AG10803 (cell line): ENCODE measurements around the gene ANKRD44.
"Not testable (repeated sequence)": the region's sequence is repeated elsewhere in the genome, so short reads cannot be mapped to it uniquely, and the experiment has no call there.

Experiments
- DNase-seq: peaks from one replicate; pipeline ENCODE4 v3.0.0; 2010; ENCODE audit warnings: low read depth
- H3K4me3 ChIP-seq: 2 replicates; pipeline ENCODE4 v1.5.1; 2011; ENCODE audit warnings: mild to moderate bottlenecking, low read length, control low read depth
- CTCF ChIP-seq: conservative IDR thresholded peaks from 2 replicates; pipeline ENCODE4 v1.5.1; 2011; ENCODE audit warnings: mild to moderate bottlenecking, low read length, control low read depth, inconsistent platforms

Gene ANKRD44

GRCh38 chr2:197241153-197241552 lies 69.4 kb downstream of the ANKRD44 start:
- TF ChIP-seq CTCF, result no peak
- H3K4me3 ChIP-seq, result no peak overlapping the region

DNA sequence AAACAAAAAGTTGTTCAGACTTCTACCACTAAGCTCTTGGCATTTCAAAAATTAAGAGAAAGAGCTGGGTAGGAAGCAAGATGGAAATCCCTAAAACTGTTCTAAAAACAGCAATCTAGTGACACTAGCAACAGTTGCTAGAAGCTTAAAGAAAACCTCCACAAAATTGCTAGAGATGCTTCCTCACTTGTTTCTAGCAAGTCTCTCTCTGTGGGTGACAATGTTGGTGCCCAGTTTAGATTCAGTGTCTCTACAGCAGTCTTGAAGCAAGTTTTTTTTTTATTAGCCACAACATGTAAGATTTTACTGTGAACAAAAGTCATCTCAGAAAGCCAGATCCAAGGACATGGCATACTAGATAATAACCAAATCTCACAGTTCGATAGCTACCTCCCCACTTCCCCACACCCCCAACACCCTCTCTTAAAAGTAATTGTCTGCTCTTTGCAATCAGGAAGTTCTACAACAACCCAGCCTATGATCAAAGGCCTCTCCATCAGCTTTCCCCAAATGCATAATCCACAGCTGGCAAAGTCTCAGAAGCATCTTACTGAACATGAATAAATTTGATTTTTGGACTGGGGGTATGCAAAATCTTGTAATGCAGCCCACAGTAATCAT lies 70.0 kb downstream of the ANKRD44 start:
- no peak overlapping the region for H3K4me3 ChIP-seq
- no peak for TF ChIP-seq CTCF
- no peak for DNase-seq

More at GRCh38 chr2:197241153-197241552, 69.4 kb downstream of the ANKRD44 start:
- no peak for DNase-seq

GRCh38 chr2:197240018-197240417 lies 70.6 kb downstream of the ANKRD44 start:
- not testable (repeated sequence) for H3K4me3 ChIP-seq

DNA sequence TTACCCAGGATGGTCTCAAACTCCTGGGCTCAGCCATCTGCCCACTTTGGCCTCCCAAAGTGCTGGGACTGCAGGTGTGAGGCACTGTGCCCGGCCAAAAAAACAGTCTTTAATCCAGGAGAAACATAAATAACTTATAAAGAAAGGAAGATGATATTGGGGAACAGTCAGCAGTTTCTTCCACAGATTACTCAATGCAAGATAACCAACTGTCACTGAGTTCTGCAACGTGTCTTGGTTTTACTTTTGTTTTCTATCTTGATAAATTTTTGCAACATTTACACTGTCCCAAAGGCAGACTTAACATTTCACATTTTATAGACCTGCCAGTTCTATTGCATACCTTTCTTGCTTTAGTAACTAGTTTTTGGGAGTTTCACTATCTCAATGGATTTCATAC lies 71.1 kb downstream of the ANKRD44 start:
- DNase-seq, result no peak
- no peak for TF ChIP-seq CTCF
- H3K4me3 ChIP-seq, result no peak overlapping the region

More at GRCh38 chr2:197240018-197240417, 70.6 kb downstream of the ANKRD44 start:
- not testable (repeated sequence) for DNase-seq

- no peak for TF ChIP-seq CTCF
- no peak for DNase-seq
- H3K4me3 ChIP-seq, result no peak overlapping the region
These were observed 72.6 kb downstream of the ANKRD44 start for GRCh38 chr2:197238043-197238365.

- DNase-seq, result no peak
- no peak overlapping the region for H3K4me3 ChIP-seq
- TF ChIP-seq CTCF, result no peak
These were observed 73.1 kb downstream of the ANKRD44 start for GRCh38 chr2:197237291-197238042.

DNA sequence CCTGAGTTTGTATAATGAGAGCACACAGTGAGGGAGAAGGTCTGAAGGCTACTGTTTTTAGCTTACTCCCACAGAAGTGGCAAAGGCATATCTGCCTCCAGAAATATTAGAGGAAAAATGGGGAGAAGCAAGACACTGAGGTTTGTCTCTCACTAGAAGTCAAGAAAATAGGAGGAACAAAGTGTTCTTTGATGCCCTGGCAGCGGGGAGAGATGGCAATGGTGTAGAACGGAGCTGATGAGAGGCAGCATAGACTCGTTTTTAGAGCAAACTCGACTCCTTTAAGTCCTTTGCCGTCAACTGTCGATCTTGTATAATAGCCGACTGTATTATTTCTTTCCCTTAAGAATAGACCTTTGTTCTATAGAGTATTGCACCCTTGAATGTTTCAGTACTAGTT lies 73.8 kb downstream of the ANKRD44 start:
- TF ChIP-seq CTCF, result no peak
- DNase-seq, result no peak
- H3K4me3 ChIP-seq, result no peak overlapping the region
